Coronary artery (tissue), 2 donors: ENCODE measurements around the gene OVOL3.
"Not testable (repeated sequence)": the region's sequence is repeated elsewhere in the genome, so short reads cannot be mapped to it uniquely, and the experiment has no call there.

Source experiments
- DNase-seq: peaks from one replicate; pipeline ENCODE4 v3.0.0-alpha.2; 2017; ENCODE audit warnings: low spot score
- H3K27ac ChIP-seq, 2 donors: fragments of 200-600 bp; sonication (generic); one replicate each; pipeline ENCODE4 v1.5.1; 2016 to 2019
- H3K4me3 ChIP-seq: fragments of 200-600 bp; sonication (generic); 2 replicates; pipeline ENCODE4 v1.5.1; 2016; ENCODE audit warnings: mild to moderate bottlenecking, moderate library complexity
- CTCF ChIP-seq: fragments of 200-600 bp; sonication (generic); IDR thresholded peaks from one replicate; pipeline ENCODE4 v1.5.1; 2019; ENCODE audit warnings: antibody characterized with exemption

Gene OVOL3

DNA sequence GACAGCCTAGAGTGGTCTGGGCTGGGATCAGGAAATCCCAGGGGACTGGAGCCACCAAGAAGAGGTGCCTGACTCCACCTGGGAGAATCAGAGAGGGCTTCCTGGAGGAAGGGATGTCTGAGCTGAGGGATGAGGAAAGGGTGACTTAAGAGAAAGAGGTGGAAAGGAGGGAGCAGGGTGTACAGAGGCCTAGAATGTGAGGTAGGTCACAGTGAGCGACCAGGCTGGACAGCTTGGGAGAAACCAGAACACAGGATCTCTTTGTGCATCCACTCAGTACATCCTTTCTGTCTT, 5.3 kb downstream of the OVOL3 start:
- no peak for TF ChIP-seq CTCF
- H3K4me3 ChIP-seq, result peak overlapping the region; percentile 85
- peak overlapping the region; percentile 60 to 95 for H3K27ac ChIP-seq

GRCh38 chr19:36120092-36120983, 9.4 kb downstream of the OVOL3 start:
- Histone ChIP-seq H3K27ac (no peak overlapping the region), H3K4me3 (no peak overlapping the region)
- no peak for DNase-seq
- no peak for TF ChIP-seq CTCF

More for the DNA sequence above, 5.3 kb downstream of the OVOL3 start:
- DNase-seq, result no peak

GRCh38 chr19:36120984-36121358, 10.0 kb downstream of the OVOL3 start:
- H3K27ac ChIP-seq, result no peak overlapping the region
- TF ChIP-seq CTCF, result no peak
- H3K4me3 ChIP-seq, result no peak overlapping the region
- DNase-seq, result no peak

DNA sequence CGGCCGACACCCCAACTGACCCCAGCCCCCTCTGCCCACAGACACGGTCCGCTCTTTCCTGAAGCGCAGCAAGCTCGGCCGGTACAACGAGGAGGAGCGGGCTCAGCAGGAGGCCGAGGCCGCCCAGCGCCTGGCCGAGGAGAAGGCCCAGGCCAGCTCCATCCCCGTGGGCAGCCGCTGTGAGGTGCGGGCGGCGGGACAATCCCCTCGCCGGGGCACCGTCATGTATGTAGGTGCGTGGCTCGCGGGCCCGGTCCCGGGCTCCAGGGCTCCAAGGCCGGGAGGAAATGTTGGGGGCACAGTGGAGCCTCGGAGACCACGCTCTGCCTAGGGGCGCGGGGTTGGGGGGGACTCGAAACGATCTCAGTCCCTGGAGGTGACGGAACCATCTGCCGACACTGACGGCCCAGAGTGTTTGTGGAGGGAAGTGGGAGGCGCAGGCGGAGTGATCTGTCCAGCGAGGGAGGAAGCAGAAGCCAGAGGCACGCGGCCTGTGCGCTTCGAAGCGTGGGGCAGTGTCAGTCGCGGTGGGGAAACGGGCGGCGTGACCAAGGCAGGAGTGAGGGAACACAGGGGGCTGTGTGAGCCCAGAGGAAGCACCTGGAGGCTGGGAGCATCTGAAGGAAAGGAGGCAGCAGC, 10.7 kb downstream of the OVOL3 start:
- no peak for DNase-seq
- H3K27ac ChIP-seq, result no peak overlapping the region

GRCh38 chr19:36125557-36125956, 14.6 kb downstream of the OVOL3 start:
- H3K27ac ChIP-seq, result no peak overlapping the region
- no peak for TF ChIP-seq CTCF
- no peak for DNase-seq
- no peak overlapping the region for H3K4me3 ChIP-seq

More for the DNA sequence above, 10.7 kb downstream of the OVOL3 start:
- TF ChIP-seq CTCF, result no peak
- H3K4me3 ChIP-seq, result no peak overlapping the region

GRCh38 chr19:36128392-36128736, 17.4 kb downstream of the OVOL3 start:
- peak overlapping the region; percentile 89 to 90 for H3K27ac ChIP-seq
- no peak for TF ChIP-seq CTCF
- no peak for DNase-seq
- H3K4me3 ChIP-seq, result peak overlapping the region; percentile 67

- H3K27ac ChIP-seq, H3K4me3 ChIP-seq, DNase-seq: not testable (repeated sequence)
These were observed 20.3 kb downstream of the OVOL3 start for GRCh38 chr19:36131221-36131620.

- not testable (repeated sequence) for H3K27ac ChIP-seq, H3K4me3 ChIP-seq, DNase-seq
These were observed 23.9 kb downstream of the OVOL3 start for GRCh38 chr19:36134867-36135266.
